ENCODE data around the gene TRDN.

TRDN gene

GRCh38 chr6:123515715-123516114, 121.0 kb downstream of the TRDN start:
- TF ChIP-seq, protein P1, sequence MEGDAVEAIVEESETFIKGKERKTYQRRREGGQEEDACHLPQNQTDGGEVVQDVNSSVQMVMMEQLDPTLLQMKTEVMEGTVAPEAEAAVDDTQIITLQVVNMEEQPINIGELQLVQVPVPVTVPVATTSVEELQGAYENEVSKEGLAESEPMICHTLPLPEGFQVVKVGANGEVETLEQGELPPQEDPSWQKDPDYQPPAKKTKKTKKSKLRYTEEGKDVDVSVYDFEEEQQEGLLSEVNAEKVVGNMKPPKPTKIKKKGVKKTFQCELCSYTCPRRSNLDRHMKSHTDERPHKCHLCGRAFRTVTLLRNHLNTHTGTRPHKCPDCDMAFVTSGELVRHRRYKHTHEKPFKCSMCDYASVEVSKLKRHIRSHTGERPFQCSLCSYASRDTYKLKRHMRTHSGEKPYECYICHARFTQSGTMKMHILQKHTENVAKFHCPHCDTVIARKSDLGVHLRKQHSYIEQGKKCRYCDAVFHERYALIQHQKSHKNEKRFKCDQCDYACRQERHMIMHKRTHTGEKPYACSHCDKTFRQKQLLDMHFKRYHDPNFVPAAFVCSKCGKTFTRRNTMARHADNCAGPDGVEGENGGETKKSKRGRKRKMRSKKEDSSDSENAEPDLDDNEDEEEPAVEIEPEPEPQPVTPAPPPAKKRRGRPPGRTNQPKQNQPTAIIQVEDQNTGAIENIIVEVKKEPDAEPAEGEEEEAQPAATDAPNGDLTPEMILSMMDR (IDR thresholded peaks at IDR 0.05; ENCODE audit: control insufficient read depth, extremely low read depth, insufficient read depth): no peak
- H3K4me3 ChIP-seq (ENCODE audit: low read depth, low read length): no peak overlapping the region
- no peak for DNase-seq (ENCODE audit: low read depth)

- DNase-seq (ENCODE audit: low read depth): no peak
- H3K4me3 ChIP-seq (ENCODE audit: low read depth, low read length): no peak overlapping the region
- TF ChIP-seq, protein P1 (IDR thresholded peaks at IDR 0.05; ENCODE audit: control insufficient read depth, extremely low read depth, insufficient read depth): no peak
These were observed 127.6 kb downstream of the TRDN start for GRCh38 chr6:123509112-123509511.

GRCh38 chr6:123508290-123508689, 128.5 kb downstream of the TRDN start:
- H3K4me3 ChIP-seq (ENCODE audit: low read depth, low read length): no peak overlapping the region
- no peak for DNase-seq (ENCODE audit: low read depth)
- TF ChIP-seq, protein P1 (IDR thresholded peaks at IDR 0.05; ENCODE audit: control insufficient read depth, extremely low read depth, insufficient read depth): no peak

- DNase-seq (ENCODE audit: low read depth): no peak
- TF ChIP-seq, protein P1 (IDR thresholded peaks at IDR 0.05; ENCODE audit: control insufficient read depth, extremely low read depth, insufficient read depth): no peak
- H3K4me3 ChIP-seq (ENCODE audit: low read depth, low read length): no peak overlapping the region
These were observed 129.2 kb downstream of the TRDN start for GRCh38 chr6:123507582-123507981.

DNA sequence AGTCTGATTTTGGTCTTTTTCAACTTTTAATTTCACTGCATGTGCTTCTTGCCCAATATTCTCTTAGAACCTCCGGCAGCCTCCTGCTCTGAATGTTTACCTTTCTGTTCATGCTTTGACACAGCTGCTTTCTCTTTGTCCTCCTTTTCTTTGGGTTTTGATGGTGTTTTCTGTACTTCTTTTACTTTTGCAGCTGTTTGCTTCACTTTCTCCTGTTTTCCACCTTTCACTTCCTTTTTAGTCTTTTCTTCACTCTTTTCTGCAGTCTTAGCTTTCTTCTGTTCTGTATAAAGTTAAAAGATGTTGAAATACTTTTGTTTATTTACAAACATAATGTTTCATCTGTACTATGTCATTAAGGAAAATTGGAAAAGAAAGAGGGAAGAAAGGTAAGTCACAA, 133.1 kb downstream of the TRDN start:
- TF ChIP-seq, protein P1 (IDR thresholded peaks at IDR 0.05; ENCODE audit: control insufficient read depth, extremely low read depth, insufficient read depth): no peak
- no peak for DNase-seq (ENCODE audit: low read depth)
- no peak overlapping the region for H3K4me3 ChIP-seq (ENCODE audit: low read depth, low read length)

GRCh38 chr6:123497025-123497424, 139.7 kb downstream of the TRDN start:
- no peak for DNase-seq (ENCODE audit: low read depth)
- TF ChIP-seq, protein P1 (IDR thresholded peaks at IDR 0.05; ENCODE audit: control insufficient read depth, extremely low read depth, insufficient read depth): no peak
- no peak overlapping the region for H3K4me3 ChIP-seq (ENCODE audit: low read depth, low read length)

DNA sequence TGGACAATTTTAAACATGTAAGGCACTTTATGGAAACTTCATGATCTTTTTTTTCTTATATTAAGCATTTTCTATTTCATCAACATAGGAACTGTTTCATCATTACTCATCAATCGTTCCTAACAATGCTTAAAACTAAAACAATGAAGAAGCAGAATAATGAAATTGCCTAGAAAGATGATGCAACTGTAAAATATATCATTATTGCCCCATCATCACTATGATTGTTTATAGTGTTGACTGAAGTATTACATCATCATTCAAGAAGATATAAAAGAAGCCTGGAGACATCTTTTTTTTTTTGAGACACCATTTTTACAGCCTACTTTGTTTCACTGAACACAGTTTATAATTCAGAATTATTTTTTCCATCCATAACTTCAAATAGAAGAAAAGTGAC, 147.2 kb downstream of the TRDN start:
- TF ChIP-seq, protein P1 (IDR thresholded peaks at IDR 0.05; ENCODE audit: control insufficient read depth, extremely low read depth, insufficient read depth): no peak
- H3K4me3 ChIP-seq (ENCODE audit: low read depth, low read length): no peak overlapping the region
- no peak for DNase-seq (ENCODE audit: low read depth)
